CD14-positive monocyte (primary cell): ENCODE data around the gene PMFBP1. TPM values are rescaled to one million over a fixed set of nuclear protein-coding genes. Genes with fewer than 3 reads are reported as not detected.

Experiments used
- DNase-seq, 3 donors: peaks; one replicate each; pipeline ENCODE4 v3.0.0-alpha.2; 2011 to 2022
- H2AFZ ChIP-seq: 2 replicates; pipeline ENCODE4 v1.6.0; 2012; ENCODE audit warnings: mild to moderate bottlenecking, low read depth, low read length, inconsistent platforms; ENCODE audit not compliant: insufficient read depth, poor library complexity, severe bottlenecking
- H3K27ac ChIP-seq, 2 donors: 1 replicate in 1 of 2; 2 replicates in 1 of 2; pipeline ENCODE4 v1.5.1; 2012 to 2013; ENCODE audit warnings: low read length in 2 of 2, control low read depth in 1 of 2, inconsistent platforms in 1 of 2, low read depth in 1 of 2, mild to moderate bottlenecking in 1 of 2
- H3K27me3 ChIP-seq, 2 donors: one replicate each; pipeline versions ENCODE4 v1.6.0 to v1.6.1; 2011 to 2013; ENCODE audit warnings: low read length in 2 of 2; ENCODE audit not compliant: control insufficient read depth in 2 of 2, insufficient read depth in 2 of 2
- H3K36me3 ChIP-seq, 2 donors: replicated peaks in 1 of 2; 1 replicate in 1 of 2; 2 replicates in 1 of 2; pipeline versions ENCODE4 v1.5.1 to v1.6.1; 2012 to 2013; ENCODE audit warnings: low read length in 2 of 2, control low read depth in 1 of 2, inconsistent platforms in 1 of 2, mild to moderate bottlenecking in 1 of 2; ENCODE audit not compliant: insufficient read depth in 2 of 2, control insufficient read depth in 1 of 2
- H3K4me1 ChIP-seq, 2 donors: 1 replicate in 1 of 2; 2 replicates in 1 of 2; pipeline versions ENCODE4 v1.5.1 to v1.6.1; 2012 to 2013; ENCODE audit warnings: low read length in 2 of 2, control low read depth in 1 of 2, inconsistent platforms in 1 of 2, mild to moderate bottlenecking in 1 of 2, moderate library complexity in 1 of 2; ENCODE audit not compliant: insufficient read depth in 2 of 2, control insufficient read depth in 1 of 2
- H3K4me2 ChIP-seq: replicated peaks from 2 replicates; pipeline ENCODE3; 2012; ENCODE audit warnings: low read length, moderate library complexity, mild to moderate bottlenecking; ENCODE audit not compliant: poor library complexity, severe bottlenecking; ENCODE audit errors: extremely low read depth
- H3K4me3 ChIP-seq, 3 experiments: fragments of 200-600 bp in 1 of 3; sonication (generic) in 1 of 3; replicated peaks in 1 of 3; 1 replicate in 2 of 3; 2 replicates in 1 of 3; pipeline ENCODE4 v1.5.1; 2011 to 2013; ENCODE audit warnings: low read length in 3 of 3, mild to moderate bottlenecking in 3 of 3, control low read depth in 2 of 3, low read depth in 2 of 3, inconsistent platforms in 1 of 3, moderate library complexity in 1 of 3
- H3K79me2 ChIP-seq: 2 replicates; pipeline ENCODE4 v1.6.0; 2012; ENCODE audit warnings: mild to moderate bottlenecking, control low read depth, inconsistent platforms, low read length, moderate library complexity; ENCODE audit not compliant: insufficient read depth
- H3K9ac ChIP-seq: 2 replicates; pipeline ENCODE4 v1.6.0; 2017; ENCODE audit warnings: low read length, mild to moderate bottlenecking; ENCODE audit not compliant: insufficient read depth, poor library complexity, severe bottlenecking
- H3K9me3 ChIP-seq, 2 donors: replicated peaks in 1 of 2; 1 replicate in 1 of 2; 2 replicates in 1 of 2; pipeline versions ENCODE4 v1.5.1 to v1.6.1; 2012 to 2013; ENCODE audit warnings: low read length in 2 of 2, control low read depth in 1 of 2; ENCODE audit not compliant: control insufficient read depth in 1 of 2, insufficient read depth in 1 of 2
- H4K20me1 ChIP-seq: 2 replicates; pipeline ENCODE4 v1.6.0; 2012; ENCODE audit warnings: mild to moderate bottlenecking, low read length, control low read depth, moderate library complexity; ENCODE audit not compliant: insufficient read depth
- H3K27ac Mint-ChIP-seq, 7 donors: one replicate each; pipeline ENCODE4 v1.8.0; 2020; ENCODE audit warnings: mild to moderate bottlenecking in 7 of 7, mixed read lengths in 7 of 7, moderate library complexity in 6 of 7, inconsistent platforms in 2 of 7
- H3K27me3 Mint-ChIP-seq, 3 donors: one replicate each; pipeline ENCODE4 v1.8.0; 2021 to 2022; ENCODE audit warnings: low read depth in 3 of 3, mild to moderate bottlenecking in 3 of 3, mixed read lengths in 3 of 3, moderate library complexity in 3 of 3, inconsistent platforms in 1 of 3
- H3K36me3 Mint-ChIP-seq, 2 donors: one replicate each; pipeline ENCODE4 v1.8.0; 2020; ENCODE audit warnings: mixed read lengths in 2 of 2, inconsistent platforms in 1 of 2, mild to moderate bottlenecking in 1 of 2
- H3K4me1 Mint-ChIP-seq: one replicate; pipeline ENCODE4 v1.8.0; 2020; ENCODE audit warnings: mild to moderate bottlenecking, mixed read lengths
- H3K4me3 Mint-ChIP-seq, 2 donors: one replicate each; pipeline ENCODE4 v1.8.0; 2020; ENCODE audit warnings: mild to moderate bottlenecking in 2 of 2, mixed read lengths in 2 of 2, moderate library complexity in 1 of 2
- H3K9me3 Mint-ChIP-seq, 7 donors: one replicate each; pipeline ENCODE4 v1.8.0; 2020 to 2022; ENCODE audit warnings: mixed read lengths in 7 of 7, mild to moderate bottlenecking in 6 of 7, moderate library complexity in 6 of 7, inconsistent platforms in 2 of 7
- CTCF ChIP-seq: fragments of 200-600 bp; IDR thresholded peaks from one replicate; pipeline ENCODE4 v1.8.0; 2022; ENCODE audit warnings: antibody characterized with exemption, mild to moderate bottlenecking
- WGBS: methylation state at CpG from one replicate; pipeline ENCODE4 v1.1.5; 2013; ENCODE audit warnings: missing lambda C conversion rate; ENCODE audit not compliant: insufficient coverage; 5-methylcytosine and 5-hydroxymethylcytosine counted together
- intact Hi-C, 2 donors: fragments of 100-400 bp; cut with micrococcal nuclease; formaldehyde crosslinking; loops; one replicate each; pipeline versions ENCODE4 v1.15.0 to v1.15.1; 2023
- polyA plus RNA-seq, 3 donors: library from polyadenylated mRNA; depleted of rRNA in 1 of 3; unstranded in 2 of 3; stranded (reverse) in 1 of 3; fragments of 300-500 nt in 2 of 3; fragments of >200 nt in 1 of 3; fragmentation: Illumina TruSeq in 2 of 3; gene quantifications; 1 replicate in 2 of 3; 2 replicates in 1 of 3; pipeline ENCODE4 v1.2.3, GENCODE V29; 2012 to 2021

The PMFBP1 gene
- polyA plus RNA-seq, 3 donors, result 0.15 to 0.87 (median 0.18) TPM

GRCh38 chr16:72182976-72183375 lies 11.0 kb upstream of the PMFBP1 start:
- Histone ChIP-seq H3K9me3 (no peaks in the 10 kb centered on the region), H3K4me2 (no peak overlapping the region), H3K9ac (no peak overlapping the region), H3K36me3 (no peaks in the 10 kb centered on the region), H3K27ac (no peak overlapping the region), H3K4me3 (no peak overlapping the region), H3K79me2 (no peaks in the 10 kb centered on the region), H2AFZ (no peak overlapping the region), H3K27me3 (no peaks in the 10 kb centered on the region), H3K4me1 (no peaks in the 10 kb centered on the region), H4K20me1 (no peaks in the 10 kb centered on the region)
- TF ChIP-seq CTCF, result no peak
- Mint-ChIP-seq H3K36me3 (no peaks in the 10 kb centered on the region), H3K27ac (peak overlapping the region in 5 of 7 donors; percentile 6 to 75 (median 46)), H3K4me3 (no peak overlapping the region), H3K9me3 (peaks cover 0 to 2% (median 0%) of the 10 kb centered on the region in 7 donors), H3K4me1 (no peaks in the 10 kb centered on the region), H3K27me3 (no peaks in the 10 kb centered on the region)
- intact Hi-C loops, result no loop called here
- peak in 2 of 3 donors; percentile 37 to 43 for DNase-seq

GRCh38 chr16:72179204-72179970 lies 7.4 kb upstream of the PMFBP1 start:
- H3K4me1 Mint-ChIP-seq, result peaks cover 10% of the 10 kb centered on the region
- Histone ChIP-seq H3K27me3 (no peaks in the 10 kb centered on the region), H4K20me1 (no peaks in the 10 kb centered on the region), H3K4me3 (no peak overlapping the region), H2AFZ (no peak overlapping the region), H3K4me1 (peaks cover 10 to 11% of the 10 kb centered on the region in 2 donors), H3K27ac (no peak overlapping the region), H3K4me2 (no peak overlapping the region), H3K9ac (no peak overlapping the region), H3K9me3 (no peaks in the 10 kb centered on the region), H3K36me3 (no peaks in the 10 kb centered on the region), H3K79me2 (no peaks in the 10 kb centered on the region)
- H3K9me3 Mint-ChIP-seq, result peaks cover 0 to 15% (median 4%) of the 10 kb centered on the region in 7 donors
- no peak overlapping the region for H3K27ac Mint-ChIP-seq
- TF ChIP-seq CTCF, result no peak
- peaks cover 0 to 1% (median 0%) of the 10 kb centered on the region in 3 donors for H3K27me3 Mint-ChIP-seq
- H3K4me3 Mint-ChIP-seq, result no peak overlapping the region
- 86% methylated on average over 1 of the region's 5 CpGs for WGBS
- no peaks in the 10 kb centered on the region for H3K36me3 Mint-ChIP-seq
- intact Hi-C loops, result loop anchor here in 1 of 2 donors (10.0 kb wide), 1 partner anchor 885 kb away; no protein-coding TSS in a partner anchor
- no peak for DNase-seq
